CD1c-positive myeloid dendritic cell (primary cell): ENCODE data around the gene TEKT1.
"Not testable (repeated sequence)": the region's sequence is repeated elsewhere in the genome, so short reads cannot be mapped to it uniquely, and the experiment has no call there.

ENCODE experiments used
- DNase-seq: peaks from one replicate; pipeline ENCODE4 v3.0.0-alpha.2; 2016; ENCODE audit errors: extremely low spot score

The TEKT1 gene

DNA sequence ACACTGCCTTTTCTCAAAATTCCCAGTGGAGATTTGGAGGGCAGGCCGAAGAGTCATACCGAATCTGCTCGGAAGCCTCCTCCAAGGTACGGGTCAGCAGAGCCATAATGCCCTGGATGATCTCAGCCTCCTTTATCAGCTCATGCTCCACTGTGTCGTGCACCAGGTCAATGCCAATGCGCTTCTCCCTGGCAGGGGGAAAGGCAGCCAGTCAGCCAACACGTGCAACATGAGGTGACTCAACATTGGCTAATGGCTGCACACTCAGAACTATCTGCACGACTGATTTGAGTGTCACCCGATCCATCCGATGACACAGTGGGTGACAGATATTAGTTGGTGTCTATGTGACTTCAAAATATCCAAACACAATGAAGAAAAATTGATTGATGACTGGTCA lies 15.8 kb downstream of the TEKT1 start:
- no peak for DNase-seq

GRCh38 chr17:6812295-6812694 lies 19.2 kb downstream of the TEKT1 start:
- no peak for DNase-seq

DNA sequence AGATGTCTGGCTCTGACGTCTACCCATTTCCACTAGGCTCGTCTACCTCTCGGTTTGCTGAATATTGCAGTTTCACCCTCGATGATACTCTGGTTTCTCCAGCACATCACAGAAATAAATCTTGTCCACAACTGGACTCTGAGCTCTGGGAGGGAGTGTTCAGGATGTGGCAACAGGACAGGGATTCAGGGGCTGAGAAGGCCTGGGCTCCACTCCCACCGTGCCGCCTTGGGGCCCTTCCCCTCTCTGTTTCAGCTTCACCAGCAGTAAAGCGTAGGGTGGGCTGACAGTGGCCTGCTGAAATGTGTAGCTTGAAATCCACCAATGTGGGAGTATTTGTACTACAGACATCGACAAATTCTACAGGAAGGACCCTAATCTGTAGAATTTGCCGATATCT lies 20.0 kb downstream of the TEKT1 start:
- DNase-seq, result no peak

DNA sequence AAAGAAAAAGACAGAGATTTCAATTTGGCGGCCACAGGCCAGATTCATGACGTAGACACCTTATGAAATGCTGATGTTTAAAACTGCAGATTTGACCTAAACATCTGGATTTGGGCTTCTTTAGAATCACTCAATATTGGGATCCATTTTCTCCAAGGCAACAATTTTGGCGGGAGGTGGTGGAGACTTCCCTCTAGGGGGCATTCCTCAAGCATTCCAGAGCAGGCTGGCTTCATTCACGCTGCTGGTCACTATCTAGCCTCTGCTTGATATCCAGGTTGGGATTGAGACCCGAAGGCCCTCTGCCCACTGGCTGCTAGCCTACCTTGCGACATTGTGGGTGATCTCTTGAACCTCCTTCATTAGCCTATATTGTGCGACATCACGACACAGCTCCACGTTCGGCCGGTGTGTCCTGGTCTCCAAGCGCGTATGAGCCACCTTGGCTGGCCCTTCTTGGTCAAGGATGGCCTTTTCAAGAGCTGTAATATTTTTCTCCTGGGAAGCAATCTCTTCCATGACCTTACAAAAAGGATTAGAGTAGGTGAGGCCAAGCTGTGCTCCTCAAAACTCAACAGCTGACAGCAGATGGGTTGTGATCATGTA lies 31.0 kb downstream of the TEKT1 start:
- no peak for DNase-seq

DNA sequence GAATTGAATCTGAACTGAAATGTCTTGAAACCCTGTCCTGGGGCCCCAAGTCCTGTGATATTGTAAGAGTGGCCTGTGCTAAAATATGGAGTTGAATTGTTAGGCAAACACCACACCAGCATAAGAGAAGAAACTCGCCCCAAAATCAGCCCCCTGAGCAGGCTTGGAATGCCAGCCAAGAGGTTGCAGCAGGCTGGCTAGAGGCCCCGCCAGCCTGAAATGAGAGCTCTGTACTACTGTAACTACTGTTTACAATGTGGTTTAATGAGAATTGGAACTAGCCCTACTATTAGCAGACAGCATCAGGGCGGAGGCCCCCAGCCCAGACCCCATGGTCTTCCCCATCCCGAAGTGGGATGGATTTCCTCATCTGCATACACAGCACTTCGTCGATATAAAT lies 31.8 kb downstream of the TEKT1 start:
- DNase-seq, result no peak

DNA sequence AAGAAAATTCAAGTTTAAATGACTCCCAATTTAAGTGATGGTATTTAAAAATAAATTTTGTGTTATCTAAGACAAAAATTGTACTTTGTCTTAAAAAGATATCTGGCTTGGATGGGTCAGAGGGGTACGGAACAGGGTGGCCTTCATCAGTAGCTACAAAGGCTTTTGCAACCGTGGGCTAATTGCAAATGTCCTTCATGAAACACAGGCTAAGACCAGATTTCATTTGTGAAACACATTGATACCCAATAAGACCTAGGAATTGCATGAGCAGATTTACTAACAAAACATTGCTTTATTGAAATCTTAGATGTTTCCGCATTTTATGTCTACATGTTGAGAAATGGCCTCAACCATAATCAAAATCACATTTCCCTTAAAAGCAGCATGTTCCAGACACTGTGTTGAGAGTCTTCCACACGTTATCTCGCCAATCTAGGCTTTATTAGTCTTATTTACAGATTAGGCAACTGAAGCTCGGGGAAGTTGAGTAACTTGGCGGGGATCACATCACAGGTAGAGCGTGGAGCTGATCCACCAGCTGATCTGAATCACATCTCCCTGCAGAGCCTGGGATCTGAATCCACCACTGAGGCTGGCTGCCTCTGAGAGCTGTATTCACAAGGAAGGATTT lies 33.7 kb downstream of the TEKT1 start:
- no peak for DNase-seq

DNA sequence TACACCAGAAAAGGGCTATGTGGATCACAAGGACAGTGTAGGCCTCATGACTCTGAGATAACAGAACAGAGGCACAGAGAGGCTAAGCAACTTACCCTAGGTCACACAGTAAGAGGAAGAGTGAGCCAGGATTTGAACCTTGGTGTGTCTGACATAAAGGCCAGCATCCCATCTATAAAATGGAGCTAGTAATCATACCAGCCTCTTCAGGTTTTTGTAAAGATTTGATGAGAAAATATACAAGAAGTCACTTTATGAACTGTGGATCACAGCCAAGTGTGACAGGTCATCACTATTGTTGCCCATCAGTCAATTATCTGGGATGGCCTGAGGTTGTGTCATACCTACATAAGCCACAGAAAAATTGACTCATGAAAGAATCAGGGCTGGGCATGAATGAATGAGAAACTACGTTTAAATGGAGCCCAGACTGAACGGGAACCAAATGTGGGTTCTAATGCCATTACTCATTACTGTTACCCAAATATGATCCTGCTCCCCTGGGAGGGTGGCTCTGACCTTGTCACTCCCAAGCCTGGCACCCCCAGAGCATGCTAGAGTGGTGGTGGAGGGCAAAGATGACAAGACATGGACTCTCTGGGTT lies 34.5 kb downstream of the TEKT1 start:
- no peak for DNase-seq

- no peak for DNase-seq
Observed at GRCh38 chr17:6796017-6796886, 35.3 kb downstream of the TEKT1 start.

- no peak for DNase-seq
Observed at GRCh38 chr17:6793748-6794493, 37.6 kb downstream of the TEKT1 start.

DNA sequence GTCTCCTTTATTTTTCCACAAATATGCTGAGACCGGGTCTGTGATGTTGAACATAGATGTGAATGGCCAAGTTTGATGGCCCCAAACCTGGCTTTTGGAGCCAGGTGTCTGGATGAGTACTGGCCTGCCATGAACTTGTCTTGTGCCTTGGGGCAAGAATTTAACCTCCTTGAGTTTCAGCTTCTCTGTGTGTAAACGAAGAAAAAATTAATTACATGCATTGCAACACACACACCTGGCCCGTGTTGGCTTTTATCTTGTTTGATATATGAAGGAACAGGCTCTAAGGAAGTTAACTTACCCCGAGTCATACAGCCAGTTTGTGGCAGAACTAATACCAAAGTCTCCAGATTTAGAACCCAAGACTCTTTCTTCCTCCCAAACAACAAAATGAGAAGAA lies 42.4 kb downstream of the TEKT1 start:
- DNase-seq, result no peak

DNA sequence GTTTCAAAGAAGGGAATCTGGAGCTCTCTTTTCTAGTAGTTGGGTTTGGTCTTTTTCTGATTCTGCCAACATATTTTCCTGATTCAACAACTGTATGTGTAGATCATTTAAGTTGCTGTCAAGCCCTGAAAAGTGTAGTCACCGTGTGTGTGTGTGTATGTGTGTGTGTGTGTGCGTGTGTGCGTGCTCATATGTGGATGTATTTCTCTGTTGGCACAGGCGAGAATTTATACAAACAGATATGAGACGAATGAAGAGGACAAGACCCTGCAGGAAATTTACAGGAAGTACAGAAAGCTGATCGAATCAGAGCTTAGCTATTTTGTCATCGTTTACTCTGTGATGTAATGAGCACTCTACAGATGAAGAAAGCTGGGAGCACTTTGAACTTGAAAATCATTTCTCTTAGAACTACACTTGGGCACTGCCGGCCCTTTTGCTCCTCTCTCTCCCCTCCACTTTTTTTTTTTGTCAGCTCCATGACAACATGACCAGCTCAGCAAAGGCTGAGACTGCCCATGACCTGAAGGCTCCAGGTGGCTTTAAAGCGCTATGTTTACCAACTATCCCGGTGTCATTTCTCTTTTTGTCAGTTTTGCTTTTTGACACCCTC lies 44.3 kb downstream of the TEKT1 start:
- no peak for DNase-seq

- DNase-seq, result peak; percentile 8
Observed at GRCh38 chr17:6786618-6787017, 44.9 kb downstream of the TEKT1 start.

GRCh38 chr17:6782244-6782643 lies 49.3 kb downstream of the TEKT1 start:
- no peak for DNase-seq

- DNase-seq, result no peak
Observed at GRCh38 chr17:6780886-6781285, 50.6 kb downstream of the TEKT1 start.

DNA sequence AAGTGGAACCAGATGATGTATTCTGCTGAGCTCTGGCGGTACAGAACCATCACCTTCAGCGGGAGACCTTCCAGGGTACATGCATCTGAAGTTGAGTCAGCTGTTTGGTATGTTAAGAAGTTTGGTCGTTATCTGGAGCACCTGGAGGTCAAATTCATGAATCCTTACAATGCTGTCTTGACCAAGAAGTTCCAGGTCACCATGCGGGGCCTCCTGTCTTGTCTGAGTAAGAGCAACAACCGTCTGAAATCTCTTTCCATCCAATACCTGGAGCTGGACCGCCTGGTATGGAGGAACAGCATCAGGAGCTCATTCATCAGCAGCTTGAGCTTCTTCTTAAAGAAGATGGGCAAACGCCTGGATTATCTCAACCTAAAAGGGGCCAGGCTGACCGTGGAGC lies 51.5 kb downstream of the TEKT1 start:
- DNase-seq, result no peak

GRCh38 chr17:6779411-6779810 lies 52.1 kb downstream of the TEKT1 start:
- DNase-seq, result no peak

DNA sequence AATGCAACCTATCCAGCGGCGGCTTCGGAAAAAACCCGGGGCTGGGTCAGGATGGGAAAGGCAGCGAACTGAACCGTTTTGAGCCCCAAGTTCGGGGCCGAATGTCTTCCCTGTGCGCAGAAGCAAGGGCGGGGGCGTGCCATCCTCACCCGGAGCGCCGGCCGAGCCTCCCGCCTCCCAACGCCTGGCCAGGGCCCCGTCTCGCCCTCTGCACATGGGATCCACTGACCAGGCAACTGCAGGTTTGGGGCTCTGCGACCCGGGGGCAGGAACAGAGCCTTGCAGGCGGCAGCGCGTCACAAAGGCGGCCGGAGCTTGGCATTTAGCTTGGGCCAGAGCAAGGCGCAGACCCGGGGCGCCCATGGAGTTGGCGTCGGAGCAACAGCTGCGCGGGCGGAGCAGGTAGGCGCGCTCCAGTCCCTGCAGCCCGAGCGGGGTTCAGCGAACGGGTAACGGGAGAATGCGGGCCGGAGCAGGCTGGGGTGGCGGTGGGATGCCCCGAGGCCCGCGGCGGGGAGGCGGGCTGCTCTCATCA lies 55.6 kb downstream of the TEKT1 start, which contains the start of gene FBXO39:
Gene FBXO39 (plus strand): TSS at position 345 of the 535 bp plus-strand sequence. CDS start 3,654 bp downstream, outside the sequence.
- DNase-seq, result no peak

- not testable (repeated sequence) for DNase-seq
Observed at GRCh38 chr17:6774906-6775305, 56.6 kb downstream of the TEKT1 start.

- DNase-seq, result no peak
Observed at GRCh38 chr17:6772016-6772415, 59.5 kb downstream of the TEKT1 start.

DNA sequence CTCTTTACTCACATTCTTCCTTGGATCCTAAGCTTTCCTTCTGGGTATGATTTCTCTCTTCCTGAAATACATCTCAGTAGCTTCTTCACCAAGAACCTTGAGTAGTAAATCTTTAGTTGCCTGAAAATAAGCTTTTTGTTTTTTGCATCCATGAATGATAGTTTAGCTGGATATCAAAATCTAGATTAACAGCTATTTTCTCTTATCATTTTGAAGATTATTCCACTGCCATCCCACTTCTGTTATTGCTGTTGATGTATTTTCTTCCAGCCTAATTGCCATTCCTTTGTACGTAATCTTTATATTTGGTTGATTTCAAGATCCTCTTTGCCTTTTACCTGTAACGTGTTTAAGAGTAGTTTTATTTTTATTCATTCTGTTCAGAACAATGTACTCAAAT lies 63.1 kb downstream of the TEKT1 start:
- DNase-seq, result no peak

GRCh38 chr17:6761779-6762178 lies 69.8 kb downstream of the TEKT1 start:
- no peak for DNase-seq
